Activated CD4-positive, alpha-beta T cell treated with anti-CD3 and anti-CD28 coated beads for 36 hours (primary cell): ENCODE data around the gene YIPF2. TPM values are rescaled to one million over a fixed set of nuclear protein-coding genes. Genes with fewer than 3 reads are reported as not detected.

Experiments
- ATAC-seq: fragments of 200-7000 bp; cut with Tn5 transposase; one replicate; pipeline ENCODE4 v1.10.0; 2021; ENCODE audit warnings: mild to moderate bottlenecking, moderate library complexity
- CTCF ChIA-PET: fragments of 350-600 bp; sonication (Branson Sonifier 250); formaldehyde crosslinking; loops from one replicate; lab custom pipeline; 2021; ENCODE audit warnings: antibody characterized with exemption; lab: Charles Lee
- POLR2A ChIA-PET: fragments of 350-600 bp; sonication (Branson Sonifier 250); formaldehyde crosslinking; loops from one replicate; lab custom pipeline; 2021; ENCODE audit warnings: antibody characterized with exemption, inconsistent platforms; lab: Charles Lee
- DNase-seq: peaks from one replicate; pipeline ENCODE4 v3.0.0-alpha.2; 2020
- H3K27ac Mint-ChIP-seq: one replicate; pipeline ENCODE4 v1.8.0; 2021; ENCODE audit warnings: mixed read lengths
- H3K27me3 Mint-ChIP-seq: one replicate; pipeline ENCODE4 v1.8.0; 2021; ENCODE audit warnings: mixed read lengths
- H3K36me3 Mint-ChIP-seq: one replicate; pipeline ENCODE4 v1.8.0; 2021; ENCODE audit warnings: low read depth, mixed read lengths
- H3K4me1 Mint-ChIP-seq: one replicate; pipeline ENCODE4 v1.8.0; 2021; ENCODE audit warnings: mixed read lengths
- H3K4me3 Mint-ChIP-seq: one replicate; pipeline ENCODE4 v1.8.0; 2021; ENCODE audit warnings: mild to moderate bottlenecking, moderate library complexity, mixed read lengths
- H3K9me3 Mint-ChIP-seq: one replicate; pipeline ENCODE4 v1.8.0; 2021; ENCODE audit warnings: low read depth, mixed read lengths
- intact Hi-C, 2 experiments: fragments of 100-400 bp; cut with DNase I in 1 of 2; cut with micrococcal nuclease in 1 of 2; formaldehyde crosslinking; loops; one replicate each; pipeline versions ENCODE4 v1.14.2 to v1.15.1; 2022 to 2024; cut with DNase I, micrococcal nuclease
- total RNA-seq, 2 experiments: library from RNA; stranded (reverse); gene quantifications; one replicate each; pipeline ENCODE4 v1.2.3, GENCODE V29; 2021

Gene YIPF2
- total RNA-seq, 2 experiments from 2014 or later, result 15.8 to 21.3 TPM

GRCh38 chr19:10908380-10908960 is 20.0 kb downstream of the YIPF2 start:
- H3K4me3 Mint-ChIP-seq, result no peak overlapping the region
- ChIA-PET POLR2A (no interaction called here), CTCF (no interaction called here)
- no peak for ATAC-seq
- peaks cover 11% of the 10 kb centered on the region for H3K36me3 Mint-ChIP-seq
- H3K27me3 Mint-ChIP-seq, result no peaks in the 10 kb centered on the region
- DNase-seq, result no peak
- no peaks in the 10 kb centered on the region for H3K4me1 Mint-ChIP-seq
- no peaks in the 10 kb centered on the region for H3K9me3 Mint-ChIP-seq
- no peak overlapping the region for H3K27ac Mint-ChIP-seq
- intact Hi-C loops, result no loop called here

GRCh38 chr19:10907925-10908324 is 20.5 kb downstream of the YIPF2 start:
- H3K4me3 Mint-ChIP-seq, result no peak overlapping the region
- ChIA-PET CTCF (no interaction called here), POLR2A (no interaction called here)
- no peak overlapping the region for H3K27ac Mint-ChIP-seq
- H3K36me3 Mint-ChIP-seq, result peaks cover 12% of the 10 kb centered on the region
- H3K9me3 Mint-ChIP-seq, result no peaks in the 10 kb centered on the region
- H3K4me1 Mint-ChIP-seq, result no peaks in the 10 kb centered on the region
- ATAC-seq (no peak), DNase-seq (no peak)
- intact Hi-C loops, result no loop called here
- H3K27me3 Mint-ChIP-seq, result no peaks in the 10 kb centered on the region

- POLR2A ChIA-PET, result no interaction called here
- no peaks in the 10 kb centered on the region for H3K9me3 Mint-ChIP-seq
- intact Hi-C loops, result no loop called here
Measured at GRCh38 chr19:10899151-10899653, 29.2 kb downstream of the YIPF2 start.

GRCh38 chr19:10898633-10899032 is 29.8 kb downstream of the YIPF2 start:
- intact Hi-C loops, result no loop called here
- no peak overlapping the region for H3K4me3 Mint-ChIP-seq
- H3K27me3 Mint-ChIP-seq, result no peaks in the 10 kb centered on the region
- peaks cover 3% of the 10 kb centered on the region for H3K36me3 Mint-ChIP-seq
- DNase-seq, result no peak
- ATAC-seq, result no peak
- ChIA-PET CTCF (no interaction called here), POLR2A (no interaction called here)
- H3K4me1 Mint-ChIP-seq, result peaks cover 6% of the 10 kb centered on the region
- H3K9me3 Mint-ChIP-seq, result no peaks in the 10 kb centered on the region
- no peak overlapping the region for H3K27ac Mint-ChIP-seq

More at GRCh38 chr19:10899151-10899653, 29.2 kb downstream of the YIPF2 start:
- H3K27me3 Mint-ChIP-seq, result no peaks in the 10 kb centered on the region
- DNase-seq, result no peak
- H3K36me3 Mint-ChIP-seq, result peaks cover 3% of the 10 kb centered on the region
- H3K4me3 Mint-ChIP-seq, result no peak overlapping the region
- H3K27ac Mint-ChIP-seq, result no peak overlapping the region
- CTCF ChIA-PET, result no interaction called here
- peaks cover 6% of the 10 kb centered on the region for H3K4me1 Mint-ChIP-seq
- ATAC-seq, result no peak

GRCh38 chr19:10896851-10897526 is 31.4 kb downstream of the YIPF2 start:
- peaks cover 6% of the 10 kb centered on the region for H3K4me1 Mint-ChIP-seq
- ChIA-PET POLR2A (no interaction called here), CTCF (interaction anchor here (0.6 kb wide), 1 partner anchor 33 kb away, joined by 3 read pairs; no protein-coding TSS in a partner anchor)
- intact Hi-C loops, result no loop called here
- DNase-seq, result no peak
- ATAC-seq, result no peak
- no peaks in the 10 kb centered on the region for H3K27me3 Mint-ChIP-seq
- H3K27ac Mint-ChIP-seq, result no peak overlapping the region
- H3K9me3 Mint-ChIP-seq, result no peaks in the 10 kb centered on the region
- H3K4me3 Mint-ChIP-seq, result no peak overlapping the region
- no peaks in the 10 kb centered on the region for H3K36me3 Mint-ChIP-seq

GRCh38 chr19:10895920-10896319 is 32.5 kb downstream of the YIPF2 start:
- H3K27me3 Mint-ChIP-seq, result no peaks in the 10 kb centered on the region
- POLR2A ChIA-PET, result no interaction called here
- peaks cover 6% of the 10 kb centered on the region for H3K4me1 Mint-ChIP-seq
- DNase-seq, result no peak
- H3K4me3 Mint-ChIP-seq, result no peak overlapping the region
- H3K9me3 Mint-ChIP-seq, result no peaks in the 10 kb centered on the region
- ATAC-seq, result no peak
- CTCF ChIA-PET, result no interaction called here
- intact Hi-C loops, result no loop called here
- no peak overlapping the region for H3K27ac Mint-ChIP-seq
- H3K36me3 Mint-ChIP-seq, result no peaks in the 10 kb centered on the region

- ChIA-PET CTCF (no interaction called here), POLR2A (no interaction called here)
- Mint-ChIP-seq H3K9me3 (no peaks in the 10 kb centered on the region), H3K27me3 (no peaks in the 10 kb centered on the region), H3K27ac (no peak overlapping the region), H3K4me1 (peaks cover 6% of the 10 kb centered on the region), H3K36me3 (no peaks in the 10 kb centered on the region), H3K4me3 (no peak overlapping the region)
- ATAC-seq (no peak), DNase-seq (no peak)
- intact Hi-C loops, result no loop called here
Measured at GRCh38 chr19:10895363-10895762, 33.1 kb downstream of the YIPF2 start.

- CTCF ChIA-PET, result no interaction called here
- intact Hi-C loops, result no loop called here
- Mint-ChIP-seq H3K27me3 (no peaks in the 10 kb centered on the region), H3K4me1 (peaks cover 6% of the 10 kb centered on the region), H3K36me3 (no peaks in the 10 kb centered on the region), H3K9me3 (no peaks in the 10 kb centered on the region), H3K4me3 (no peak overlapping the region), H3K27ac (no peak overlapping the region)
- POLR2A ChIA-PET, result interaction anchor here (0.6 to 0.7 kb wide), 2 partner anchors 92 to 1268 kb away, joined by 3 read pairs; partner anchors contain the start of gene ZNF136
- DNase-seq (no peak), ATAC-seq (no peak)
Measured at GRCh38 chr19:10894911-10895213, 33.6 kb downstream of the YIPF2 start.

GRCh38 chr19:10892256-10892655 is 36.2 kb downstream of the YIPF2 start:
- no peaks in the 10 kb centered on the region for H3K36me3 Mint-ChIP-seq
- H3K27me3 Mint-ChIP-seq, result no peaks in the 10 kb centered on the region
- DNase-seq (no peak), ATAC-seq (no peak)
- peaks cover 6% of the 10 kb centered on the region for H3K4me1 Mint-ChIP-seq
- CTCF ChIA-PET, result interaction anchor here (0.6 kb wide), 1 partner anchor 31 kb away, joined by 3 read pairs; no protein-coding TSS in a partner anchor
- no peak overlapping the region for H3K4me3 Mint-ChIP-seq
- H3K27ac Mint-ChIP-seq, result no peak overlapping the region
- POLR2A ChIA-PET, result no interaction called here
- intact Hi-C loops, result no loop called here
- no peaks in the 10 kb centered on the region for H3K9me3 Mint-ChIP-seq

- intact Hi-C loops, result no loop called here
- Mint-ChIP-seq H3K4me3 (no peak overlapping the region), H3K4me1 (peaks cover under 1% of the 10 kb centered on the region), H3K27ac (no peak overlapping the region), H3K9me3 (no peaks in the 10 kb centered on the region), H3K27me3 (no peaks in the 10 kb centered on the region), H3K36me3 (no peaks in the 10 kb centered on the region)
- ChIA-PET CTCF (interaction anchor here (0.6 kb wide), 1 partner anchor 30 kb away, joined by 3 read pairs; no protein-coding TSS in a partner anchor), POLR2A (no interaction called here)
- DNase-seq, result no peak
- ATAC-seq, result no peak
Measured at GRCh38 chr19:10891405-10892086, 36.9 kb downstream of the YIPF2 start.

- Mint-ChIP-seq H3K9me3 (no peaks in the 10 kb centered on the region), H3K36me3 (no peaks in the 10 kb centered on the region), H3K27me3 (no peaks in the 10 kb centered on the region), H3K4me1 (no peaks in the 10 kb centered on the region), H3K4me3 (no peak overlapping the region), H3K27ac (no peak overlapping the region)
- DNase-seq (no peak), ATAC-seq (no peak)
- intact Hi-C loops, result no loop called here
- CTCF ChIA-PET, result interaction anchor here (1.6 to 1.7 kb wide), 2 partner anchors 17 to 32 kb away, joined by 5 to 6 read pairs; no protein-coding TSS in a partner anchor
- POLR2A ChIA-PET, result interaction anchor here (0.6 kb wide), 1 partner anchor 241 kb away, joined by 4 read pairs; no protein-coding TSS in a partner anchor
Measured at GRCh38 chr19:10889880-10890279, 38.6 kb downstream of the YIPF2 start.
